Measurements from ENCODE around the gene RPE. TPM values are rescaled to one million over a fixed set of nuclear protein-coding genes. Genes with fewer than 3 reads are reported as not detected.

RPE gene
- total RNA-seq, 4 donors from 2014 or later = 37.1 to 116 (median 82.0) TPM

GRCh38 chr2:210009896-210010295 is 7.5 kb downstream of the RPE start:
- H3K36me3 ChIP-seq = no peaks in the 10 kb centered on the region
- H3K27me3 ChIP-seq = no peaks in the 10 kb centered on the region
- no peak for DNase-seq
- H3K9me3 ChIP-seq = no peaks in the 10 kb centered on the region
- no peaks in the 10 kb centered on the region for H3K4me1 ChIP-seq
- H3K4me3 ChIP-seq = no peak overlapping the region
- H3K27ac ChIP-seq = no peak overlapping the region
- intact Hi-C loops (cut with DNase I; ENCODE audit: low total_unique reads) = no loop called here
- TF ChIP-seq POLR2A (IDR thresholded peaks at IDR 0.05) = no peak

DNA sequence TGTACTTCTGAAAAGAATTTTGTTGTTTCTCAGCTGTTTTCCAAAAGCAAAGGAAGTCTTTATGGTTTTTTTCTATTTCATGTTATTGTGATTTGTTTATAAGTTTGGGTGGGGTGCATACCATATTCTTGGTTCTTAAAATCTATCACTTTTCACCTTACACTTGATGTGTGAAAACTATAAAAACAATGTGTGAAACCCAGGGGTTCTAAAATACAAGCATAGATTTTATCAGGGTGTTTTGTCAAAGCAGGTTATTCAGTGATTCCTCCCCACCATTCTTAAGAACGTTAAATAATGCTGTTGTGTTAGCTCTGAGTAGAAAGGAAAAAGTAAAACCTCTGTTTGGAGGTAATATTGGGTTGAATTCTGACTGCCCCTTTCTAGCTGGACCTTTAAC is 17.7 kb downstream of the RPE start:
- Histone ChIP-seq H3K9me3 (no peaks in the 10 kb centered on the region), H3K27me3 (no peaks in the 10 kb centered on the region), H3K4me1 (no peaks in the 10 kb centered on the region), H3K4me3 (no peak overlapping the region), H3K36me3 (no peaks in the 10 kb centered on the region), H3K27ac (no peak overlapping the region)
- intact Hi-C loops (cut with DNase I; ENCODE audit: low total_unique reads) = no loop called here
- DNase-seq = no peak
- no peak for TF ChIP-seq POLR2A (IDR thresholded peaks at IDR 0.05)
- no peak for TF ChIP-seq CTCF (IDR thresholded peaks at IDR 0.05)

DNA sequence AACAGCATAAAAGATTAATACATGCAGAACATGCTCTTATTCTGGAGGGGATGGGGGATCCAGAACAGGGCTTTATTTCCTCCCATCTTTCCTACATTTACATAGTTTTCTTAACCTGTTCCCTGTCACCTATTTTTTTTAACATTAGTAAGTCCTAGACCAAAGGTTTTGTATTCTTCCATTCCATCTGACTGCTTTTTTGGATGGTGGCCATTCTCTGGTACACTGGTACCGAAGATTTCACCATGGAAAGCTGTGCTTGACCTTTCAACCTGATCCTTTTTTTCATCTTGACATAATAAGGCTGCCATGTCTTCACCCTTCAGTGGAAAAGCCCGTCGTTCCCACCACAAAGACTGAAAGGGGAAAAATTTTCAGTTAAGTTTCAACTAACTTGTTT is 20.4 kb downstream of the RPE start:
- H3K9me3 ChIP-seq = no peaks in the 10 kb centered on the region
- TF ChIP-seq CTCF (IDR thresholded peaks at IDR 0.05) = no peak
- no peak for TF ChIP-seq POLR2A (IDR thresholded peaks at IDR 0.05)
- DNase-seq = no peak
- no peak overlapping the region for H3K27ac ChIP-seq
- H3K27me3 ChIP-seq = no peaks in the 10 kb centered on the region
- no peaks in the 10 kb centered on the region for H3K36me3 ChIP-seq
- no peak overlapping the region for H3K4me3 ChIP-seq
- intact Hi-C loops (cut with DNase I; ENCODE audit: low total_unique reads) = no loop called here
- H3K4me1 ChIP-seq = no peaks in the 10 kb centered on the region

- Histone ChIP-seq H3K27ac (no peak overlapping the region), H3K9me3 (no peaks in the 10 kb centered on the region), H3K4me1 (no peaks in the 10 kb centered on the region), H3K4me3 (no peak overlapping the region), H3K27me3 (no peaks in the 10 kb centered on the region), H3K36me3 (no peaks in the 10 kb centered on the region)
- intact Hi-C loops (cut with DNase I; ENCODE audit: low total_unique reads) = no loop called here
- TF ChIP-seq CTCF (IDR thresholded peaks at IDR 0.05) (no peak), POLR2A (IDR thresholded peaks at IDR 0.05) (no peak)
- no peak for DNase-seq
Measured at GRCh38 chr2:210027608-210028007, 25.2 kb downstream of the RPE start.

DNA sequence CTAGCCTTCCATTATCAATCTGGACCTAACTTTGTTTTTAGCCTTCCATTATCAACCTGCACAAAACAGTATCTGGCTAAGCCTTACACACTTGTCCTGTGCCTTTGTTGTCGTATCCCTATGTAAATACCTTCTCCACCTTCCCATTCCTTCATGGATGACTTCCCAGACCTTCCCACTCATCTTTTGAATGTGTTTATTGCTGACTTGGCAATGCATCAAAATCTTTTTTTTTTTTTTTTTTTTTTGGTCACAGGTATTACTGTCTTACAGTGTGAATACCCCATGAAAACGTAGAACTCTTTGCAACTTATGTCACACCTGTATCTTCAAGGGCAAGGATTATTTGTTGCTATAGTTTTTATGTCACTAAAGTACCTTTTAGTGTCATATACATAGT is 25.7 kb downstream of the RPE start:
- Histone ChIP-seq H3K4me3 (no peak overlapping the region), H3K4me1 (no peaks in the 10 kb centered on the region), H3K27ac (no peak overlapping the region), H3K9me3 (no peaks in the 10 kb centered on the region), H3K27me3 (no peaks in the 10 kb centered on the region), H3K36me3 (no peaks in the 10 kb centered on the region)
- no peak for DNase-seq
- intact Hi-C loops (cut with DNase I; ENCODE audit: low total_unique reads) = no loop called here
- no peak for TF ChIP-seq POLR2A (IDR thresholded peaks at IDR 0.05)
- TF ChIP-seq CTCF (IDR thresholded peaks at IDR 0.05) = no peak

GRCh38 chr2:210034087-210034683 is 31.7 kb downstream of the RPE start:
- Histone ChIP-seq H3K4me1 (no peaks in the 10 kb centered on the region), H3K27me3 (no peaks in the 10 kb centered on the region), H3K36me3 (no peaks in the 10 kb centered on the region), H3K9me3 (no peaks in the 10 kb centered on the region), H3K27ac (no peak overlapping the region), H3K4me3 (no peak overlapping the region)
- TF ChIP-seq POLR2A (IDR thresholded peaks at IDR 0.05) = no peak
- no peak for TF ChIP-seq CTCF (IDR thresholded peaks at IDR 0.05)
- no peak for DNase-seq
- intact Hi-C loops (cut with DNase I; ENCODE audit: low total_unique reads) = no loop called here

Data from uterus (tissue), 4 donors.